A673 (cell line): Measurements from ENCODE around the gene KAZN. TPM values are rescaled to one million over a fixed set of nuclear protein-coding genes. Genes with fewer than 3 reads are reported as not detected.

Experiments used
- BruUV-seq: library from RNA; stranded (reverse); fragments of 400-500 nt; replicated peaks from 2 replicates; lab custom pipeline; 2021; lab: Mats Ljungman, UMichigan
- CTCF ChIA-PET: fragments of 300-600 bp; sonication (Branson Sonifier 250); formaldehyde crosslinking; loops from one replicate; lab custom pipeline; 2022; ENCODE audit warnings: antibody characterized with exemption; lab: Charles Lee
- POLR2A ChIA-PET: fragments of 300-600 bp; sonication (Branson Sonifier 250); formaldehyde crosslinking; loops from one replicate; lab custom pipeline; 2022; ENCODE audit warnings: antibody characterized with exemption; ENCODE audit not compliant: low non-redundant PET; lab: Charles Lee
- DNase-seq: peaks from one replicate; pipeline ENCODE4 v3.0.0-alpha.2; 2015; ENCODE audit warnings: low spot score
- H3K27ac ChIP-seq: fragments of 200-600 bp; sonication (generic); 2 replicates; pipeline ENCODE4 v1.5.1; 2016; ENCODE audit warnings: mixed run types, low read depth, mild to moderate bottlenecking, mixed read lengths, antibody characterized with exemption, low read length; ENCODE audit not compliant: poor library complexity, severe bottlenecking
- H3K27me3 ChIP-seq: fragments of 200-600 bp; sonication (generic); replicated peaks from 2 replicates; pipeline ENCODE4 v1.6.1; 2017; ENCODE audit warnings: mixed run types, low read depth, mild to moderate bottlenecking, mixed read lengths, antibody characterized with exemption, low read length; ENCODE audit not compliant: insufficient read depth, poor library complexity
- H3K36me3 ChIP-seq: fragments of 200-600 bp; sonication (generic); 2 replicates; pipeline ENCODE4 v1.6.1; 2016; ENCODE audit warnings: mixed run types, mild to moderate bottlenecking, mixed read lengths, antibody characterized with exemption, low read length; ENCODE audit not compliant: insufficient read depth, poor library complexity, severe bottlenecking
- H3K4me1 ChIP-seq: fragments of 200-600 bp; sonication (generic); 2 replicates; pipeline ENCODE4 v1.6.1; 2017; ENCODE audit warnings: mixed run types, mild to moderate bottlenecking, mixed read lengths, antibody characterized with exemption, low read length; ENCODE audit not compliant: insufficient read depth, poor library complexity, severe bottlenecking
- H3K4me3 ChIP-seq: fragments of 200-600 bp; sonication (generic); 2 replicates; pipeline ENCODE4 v1.5.1; 2016; ENCODE audit warnings: low read depth, mixed run types, mild to moderate bottlenecking, mixed read lengths, low read length; ENCODE audit not compliant: poor library complexity, severe bottlenecking
- H3K9me3 ChIP-seq: fragments of 200-600 bp; sonication (generic); 2 replicates; pipeline ENCODE4 v1.6.1; 2016; ENCODE audit warnings: mixed run types, low read depth, mild to moderate bottlenecking, mixed read lengths, antibody characterized with exemption, low read length; ENCODE audit not compliant: poor library complexity, severe bottlenecking
- EZH2 ChIP-seq: fragments of 200-600 bp; sonication (generic); IDR thresholded peaks from 2 replicates; pipeline ENCODE4 v1.6.1; 2017; ENCODE audit warnings: borderline replicate concordance, low read depth, mild to moderate bottlenecking, mixed read lengths, antibody characterized with exemption, low read length; ENCODE audit not compliant: poor library complexity, severe bottlenecking
- intact Hi-C: fragments of 100-400 bp; cut with micrococcal nuclease; formaldehyde crosslinking; loops from one replicate; pipeline ENCODE4 v1.10.0; 2022; ENCODE audit not compliant: unreplicated experiment
- total RNA-seq: library from RNA; stranded (reverse); gene quantifications from 2 replicates; pipeline ENCODE4 v1.2.3, GENCODE V29; 2021
- TF ChIP-seq, protein P1 (sequence below): fragments of 300-800, 200-600 bp; sonication (generic); conservative IDR thresholded peaks from 2 replicates; pipeline ENCODE4 v1.5.1; 2017; ENCODE audit warnings: low read depth, mild to moderate bottlenecking, antibody characterized with exemption, low read length, moderate library complexity, mixed read lengths

The KAZN gene
- total RNA-seq, 1 experiment from 2014 or later: 8.0 TPM

DNA sequence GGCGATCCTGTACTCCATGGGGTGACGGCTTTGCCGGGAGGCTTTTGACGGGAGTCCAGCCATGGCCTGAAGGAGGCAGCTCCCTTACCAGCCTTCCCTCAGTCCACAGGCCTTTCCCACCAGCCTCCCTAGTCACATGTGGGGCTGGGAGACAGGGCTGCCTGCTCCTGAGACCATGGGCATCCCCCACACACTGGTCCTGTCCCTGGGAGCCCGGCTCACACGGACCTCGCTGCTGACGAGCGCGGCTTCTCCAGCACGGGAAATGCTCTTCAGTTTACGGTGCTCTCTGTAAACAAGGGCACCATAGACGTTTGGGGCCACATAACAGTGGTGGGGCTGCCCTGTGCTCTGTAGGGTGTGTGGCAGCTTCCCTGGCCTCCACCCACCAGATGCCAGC lies 450.6 kb downstream of the KAZN start:
- no peak for TF ChIP-seq EZH2
- TF ChIP-seq, protein P1, sequence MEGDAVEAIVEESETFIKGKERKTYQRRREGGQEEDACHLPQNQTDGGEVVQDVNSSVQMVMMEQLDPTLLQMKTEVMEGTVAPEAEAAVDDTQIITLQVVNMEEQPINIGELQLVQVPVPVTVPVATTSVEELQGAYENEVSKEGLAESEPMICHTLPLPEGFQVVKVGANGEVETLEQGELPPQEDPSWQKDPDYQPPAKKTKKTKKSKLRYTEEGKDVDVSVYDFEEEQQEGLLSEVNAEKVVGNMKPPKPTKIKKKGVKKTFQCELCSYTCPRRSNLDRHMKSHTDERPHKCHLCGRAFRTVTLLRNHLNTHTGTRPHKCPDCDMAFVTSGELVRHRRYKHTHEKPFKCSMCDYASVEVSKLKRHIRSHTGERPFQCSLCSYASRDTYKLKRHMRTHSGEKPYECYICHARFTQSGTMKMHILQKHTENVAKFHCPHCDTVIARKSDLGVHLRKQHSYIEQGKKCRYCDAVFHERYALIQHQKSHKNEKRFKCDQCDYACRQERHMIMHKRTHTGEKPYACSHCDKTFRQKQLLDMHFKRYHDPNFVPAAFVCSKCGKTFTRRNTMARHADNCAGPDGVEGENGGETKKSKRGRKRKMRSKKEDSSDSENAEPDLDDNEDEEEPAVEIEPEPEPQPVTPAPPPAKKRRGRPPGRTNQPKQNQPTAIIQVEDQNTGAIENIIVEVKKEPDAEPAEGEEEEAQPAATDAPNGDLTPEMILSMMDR: no peak
- Histone ChIP-seq H3K9me3 (no peaks in the 10 kb centered on the region), H3K4me1 (no peaks in the 10 kb centered on the region), H3K4me3 (no peak overlapping the region), H3K27me3 (no peaks in the 10 kb centered on the region), H3K36me3 (no peaks in the 10 kb centered on the region), H3K27ac (no peak overlapping the region)
- ChIA-PET CTCF (no interaction called here), POLR2A (no interaction called here)
- intact Hi-C loops: loop anchor here (5.0 kb wide), 3 partner anchors 272 to 1082 kb away; no protein-coding TSS in a partner anchor
- no peak for DNase-seq
- no TSS peak for BruUV-seq

DNA sequence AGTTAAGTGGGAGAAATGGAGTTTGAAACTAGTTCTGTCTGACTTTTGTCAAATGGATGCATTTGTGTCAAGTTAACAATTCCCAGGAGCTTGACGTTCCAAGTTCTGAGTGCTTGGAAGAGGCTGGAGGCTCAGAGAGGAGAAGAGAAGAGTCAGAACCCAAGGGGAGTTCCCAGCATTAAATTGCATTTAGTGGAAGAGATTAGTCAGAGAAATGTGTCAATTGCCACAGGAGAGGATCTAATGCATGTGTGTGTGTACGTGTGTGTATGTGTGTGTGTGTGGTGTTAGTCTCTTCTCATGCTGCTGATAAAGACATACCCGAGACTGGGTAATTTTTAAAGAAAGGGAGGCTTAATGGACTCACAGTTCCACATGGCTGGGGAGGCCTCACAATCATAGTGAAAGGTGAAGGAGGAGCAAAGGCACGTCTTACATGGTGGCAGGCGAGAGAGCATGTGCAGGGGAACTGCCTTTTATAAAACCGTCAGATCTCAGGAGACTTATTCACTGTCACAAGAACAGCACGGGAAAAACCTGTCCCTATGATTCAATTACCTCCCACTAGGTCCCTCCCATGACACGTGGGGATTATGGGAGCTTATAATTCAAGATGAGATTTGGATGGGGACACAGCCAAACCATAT lies 453.5 kb downstream of the KAZN start:
- no peaks in the 10 kb centered on the region for H3K4me1 ChIP-seq
- DNase-seq: no peak
- TF ChIP-seq, protein P1: no peak
- TF ChIP-seq EZH2: no peak
- no peak overlapping the region for H3K27ac ChIP-seq
- POLR2A ChIA-PET: no interaction called here
- no peaks in the 10 kb centered on the region for H3K36me3 ChIP-seq
- H3K27me3 ChIP-seq: no peaks in the 10 kb centered on the region
- CTCF ChIA-PET: no interaction called here
- BruUV-seq: no TSS peak
- H3K9me3 ChIP-seq: no peaks in the 10 kb centered on the region
- intact Hi-C loops: no loop called here
- H3K4me3 ChIP-seq: no peak overlapping the region

DNA sequence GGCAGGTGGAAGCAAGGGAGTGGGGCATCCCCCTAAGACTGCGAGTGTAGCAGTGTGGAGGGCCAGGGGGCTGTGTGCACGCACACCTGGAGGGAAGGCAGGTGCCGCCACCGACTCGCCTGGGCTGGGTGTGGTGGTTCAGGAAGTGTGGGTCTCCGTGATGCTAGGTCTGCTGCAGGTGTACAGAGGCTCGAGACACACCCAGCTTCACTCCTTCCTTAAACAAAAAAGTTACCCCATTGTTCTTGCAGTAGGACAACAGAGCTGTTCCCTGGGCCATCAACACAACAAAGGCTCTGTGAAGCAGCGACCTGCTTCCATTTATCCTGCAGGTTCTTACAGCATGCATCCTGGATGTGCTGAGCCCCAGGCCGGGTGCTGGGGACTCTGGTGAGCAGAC lies 454.7 kb downstream of the KAZN start:
- ChIA-PET CTCF (no interaction called here), POLR2A (no interaction called here)
- no peak for DNase-seq
- no peak overlapping the region for H3K27ac ChIP-seq
- H3K4me1 ChIP-seq: no peaks in the 10 kb centered on the region
- intact Hi-C loops: no loop called here
- H3K9me3 ChIP-seq: no peaks in the 10 kb centered on the region
- H3K27me3 ChIP-seq: no peaks in the 10 kb centered on the region
- no peak for TF ChIP-seq EZH2
- TF ChIP-seq, protein P1: no peak
- BruUV-seq: no TSS peak
- H3K36me3 ChIP-seq: no peaks in the 10 kb centered on the region
- H3K4me3 ChIP-seq: no peak overlapping the region
